NOMO-1 (cell line): Measurements from ENCODE around the gene MYH7.
"Not testable (repeated sequence)": the region's sequence is repeated elsewhere in the genome, so short reads cannot be mapped to it uniquely, and the experiment has no call there.

Experiments used
- DNase-seq, 2 experiments: peaks; one replicate each; lab custom pipeline; 2025; ENCODE audit not compliant: unreplicated experiment in 2 of 2; lab: John Stamatoyannopoulos, UW

MYH7 gene

GRCh38 chr14:23431486-23431885 lies 4.0 kb downstream of the MYH7 start:
- no peak for DNase-seq

- DNase-seq = no peak
Measured at GRCh38 chr14:23430723-23431085, 4.8 kb downstream of the MYH7 start.

GRCh38 chr14:23430016-23430722 lies 5.3 kb downstream of the MYH7 start:
- no peak for DNase-seq

GRCh38 chr14:23428686-23429495 lies 6.6 kb downstream of the MYH7 start:
- DNase-seq = no peak

GRCh38 chr14:23425798-23426197 lies 9.7 kb downstream of the MYH7 start:
- DNase-seq = not testable (repeated sequence)

GRCh38 chr14:23425169-23425568 lies 10.3 kb downstream of the MYH7 start:
- DNase-seq = no peak

GRCh38 chr14:23423657-23424056 lies 11.8 kb downstream of the MYH7 start:
- DNase-seq = no peak

- no peak for DNase-seq
Measured at GRCh38 chr14:23421594-23421993, 13.9 kb downstream of the MYH7 start.

- not testable (repeated sequence) for DNase-seq
Measured at GRCh38 chr14:23419646-23420045, 15.8 kb downstream of the MYH7 start.

GRCh38 chr14:23418021-23418420 lies 17.4 kb downstream of the MYH7 start:
- no peak for DNase-seq

GRCh38 chr14:23417269-23417668 lies 18.2 kb downstream of the MYH7 start:
- DNase-seq = not testable (repeated sequence)

- no peak for DNase-seq
Measured at GRCh38 chr14:23416801-23417200, 18.7 kb downstream of the MYH7 start.

- DNase-seq = no peak
Measured at GRCh38 chr14:23415821-23416778, 19.4 kb downstream of the MYH7 start.

- no peak for DNase-seq
Measured at GRCh38 chr14:23414906-23415820, 20.3 kb downstream of the MYH7 start.

GRCh38 chr14:23414254-23414653 lies 21.2 kb downstream of the MYH7 start:
- DNase-seq = no peak

- no peak for DNase-seq
Measured at GRCh38 chr14:23413681-23414080, 21.8 kb downstream of the MYH7 start.

- DNase-seq = no peak
Measured at GRCh38 chr14:23411563-23412525, 23.6 kb downstream of the MYH7 start.

- no peak for DNase-seq
Measured at GRCh38 chr14:23409966-23410635, 25.4 kb downstream of the MYH7 start.
